Measurements from ENCODE around the gene HNF4A. TPM values are rescaled to one million over a fixed set of nuclear protein-coding genes. Genes with fewer than 3 reads are reported as not detected.

HNF4A gene
- total RNA-seq, 2 experiments from 2014 or later: not detected

DNA sequence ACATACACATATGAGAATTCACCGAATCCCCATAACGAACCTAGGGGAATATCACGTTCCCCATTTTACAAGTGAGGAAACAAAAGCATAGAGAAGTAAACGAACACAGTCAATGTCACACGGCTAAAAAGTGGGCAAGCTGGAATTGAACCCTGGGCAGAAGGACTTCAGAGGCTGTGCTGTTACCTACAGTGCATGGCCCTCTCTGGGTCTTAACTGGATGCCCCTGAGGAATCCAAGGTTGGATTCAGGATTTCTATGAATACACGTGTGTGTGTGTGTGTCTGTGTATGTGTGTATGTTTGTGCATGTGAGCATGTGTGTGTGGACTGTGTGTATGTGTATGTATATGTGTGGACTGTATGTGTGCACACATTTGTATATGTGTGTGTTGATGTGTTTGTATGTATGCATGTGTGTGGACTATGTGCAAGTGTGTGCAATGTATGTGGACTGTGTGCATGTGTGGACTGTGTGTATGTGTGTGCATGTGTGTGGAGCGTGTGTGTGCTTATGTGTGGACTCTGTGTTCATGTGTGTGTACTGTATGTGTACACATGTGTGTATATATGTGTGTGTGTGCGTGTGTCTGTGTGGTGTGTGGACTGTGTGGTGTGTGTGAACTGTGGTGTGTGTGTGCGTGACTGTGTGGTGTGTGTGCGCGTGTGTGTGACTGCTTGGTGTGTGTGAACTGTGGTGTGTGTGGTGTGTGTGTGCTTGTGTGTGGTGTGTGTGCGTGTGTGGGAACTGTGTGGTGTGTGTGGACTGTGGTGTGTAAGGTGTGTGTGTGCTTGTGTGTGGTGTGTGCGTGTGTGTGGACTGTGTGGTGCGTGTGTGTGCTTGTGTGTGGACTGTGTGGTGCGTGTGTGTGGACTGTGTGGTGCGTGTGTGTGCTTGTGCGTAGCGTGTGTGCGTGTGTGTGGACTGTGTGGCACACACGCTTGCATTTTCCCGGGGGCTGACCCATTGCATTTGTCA, 49.0 kb downstream of the HNF4A start:
- Mint-ChIP-seq H3K36me3 (no peaks in the 10 kb centered on the region), H3K9me3 (peaks cover 2% of the 10 kb centered on the region), H3K4me1 (ENCODE audit: low read depth) (no peaks in the 10 kb centered on the region), H3K27me3 (peaks cover 3% of the 10 kb centered on the region), H3K4me3 (no peak overlapping the region), H3K27ac (peak overlapping the region; percentile 1)
- CTCF ChIA-PET: no interaction called here
- POLR2A ChIA-PET: no interaction called here
- intact Hi-C loops (cut with micrococcal nuclease): no loop called here
- DNase-seq: no peak

DNA sequence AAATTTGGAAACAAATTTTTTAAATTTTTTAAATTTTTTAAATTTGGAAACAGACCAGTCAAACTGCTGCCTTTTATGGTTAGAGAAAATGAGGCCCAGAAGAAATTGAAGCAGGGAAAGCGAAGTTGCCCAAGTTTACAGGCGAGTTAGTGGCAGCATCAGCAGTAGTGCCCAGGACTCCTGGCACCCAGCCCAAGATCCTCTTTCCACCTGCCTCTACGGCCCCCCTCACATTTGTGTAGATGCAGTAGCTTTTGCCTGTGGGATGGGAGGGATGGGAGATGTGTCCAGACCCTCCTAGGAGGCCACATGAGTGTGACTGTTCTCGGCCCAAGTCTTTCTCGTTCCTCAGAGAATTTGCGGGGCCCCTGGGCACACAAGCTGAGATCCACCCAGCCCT, 49.8 kb downstream of the HNF4A start:
- intact Hi-C loops (cut with micrococcal nuclease): no loop called here
- Mint-ChIP-seq H3K27me3 (peaks cover 3% of the 10 kb centered on the region), H3K9me3 (peaks cover 2% of the 10 kb centered on the region), H3K36me3 (no peaks in the 10 kb centered on the region), H3K4me1 (ENCODE audit: low read depth) (no peaks in the 10 kb centered on the region), H3K4me3 (no peak overlapping the region), H3K27ac (no peak overlapping the region)
- CTCF ChIA-PET: no interaction called here
- DNase-seq: no peak
- POLR2A ChIA-PET: no interaction called here

DNA sequence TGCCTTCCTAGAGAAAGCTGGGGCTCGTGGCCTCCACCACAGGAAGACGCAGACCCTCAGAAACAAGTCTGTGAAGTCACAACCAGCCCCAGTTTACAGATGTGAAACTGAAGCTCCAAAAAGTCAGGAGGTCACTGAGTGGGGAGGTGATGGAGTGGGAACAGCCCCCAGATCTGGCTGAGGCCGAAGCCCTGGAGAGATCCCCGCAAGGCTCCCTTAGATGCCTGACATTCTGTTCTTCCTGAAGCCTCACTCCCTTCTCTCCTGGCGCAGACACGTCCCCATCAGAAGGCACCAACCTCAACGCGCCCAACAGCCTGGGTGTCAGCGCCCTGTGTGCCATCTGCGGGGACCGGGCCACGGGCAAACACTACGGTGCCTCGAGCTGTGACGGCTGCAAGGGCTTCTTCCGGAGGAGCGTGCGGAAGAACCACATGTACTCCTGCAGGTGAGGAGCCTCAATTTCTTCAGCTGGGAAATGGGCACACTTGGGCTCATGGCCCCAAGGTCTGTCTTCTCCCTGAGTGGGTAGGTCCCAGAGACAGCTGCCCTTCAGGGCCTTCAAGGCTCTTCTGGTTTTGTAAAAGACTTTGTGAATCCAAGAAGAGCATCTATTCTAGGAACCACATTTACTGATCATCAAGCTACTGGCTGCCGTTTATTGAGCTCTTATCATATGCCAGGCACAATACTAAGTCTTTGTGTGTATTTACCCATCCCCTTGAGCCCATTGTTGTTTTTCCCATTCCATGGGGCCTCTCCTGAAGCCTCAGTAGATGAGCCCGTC, 50.5 kb downstream of the HNF4A start:
- DNase-seq: no peak
- intact Hi-C loops (cut with micrococcal nuclease): no loop called here
- Mint-ChIP-seq H3K27ac (no peak overlapping the region), H3K4me3 (no peak overlapping the region), H3K36me3 (no peaks in the 10 kb centered on the region), H3K27me3 (peaks cover 3% of the 10 kb centered on the region), H3K9me3 (peaks cover 2% of the 10 kb centered on the region), H3K4me1 (ENCODE audit: low read depth) (no peaks in the 10 kb centered on the region)
- POLR2A ChIA-PET: interaction anchor here (0.6 kb wide), 1 partner anchor 203 kb away, joined by 4 read pairs; no protein-coding TSS in a partner anchor
- CTCF ChIA-PET: no interaction called here

DNA sequence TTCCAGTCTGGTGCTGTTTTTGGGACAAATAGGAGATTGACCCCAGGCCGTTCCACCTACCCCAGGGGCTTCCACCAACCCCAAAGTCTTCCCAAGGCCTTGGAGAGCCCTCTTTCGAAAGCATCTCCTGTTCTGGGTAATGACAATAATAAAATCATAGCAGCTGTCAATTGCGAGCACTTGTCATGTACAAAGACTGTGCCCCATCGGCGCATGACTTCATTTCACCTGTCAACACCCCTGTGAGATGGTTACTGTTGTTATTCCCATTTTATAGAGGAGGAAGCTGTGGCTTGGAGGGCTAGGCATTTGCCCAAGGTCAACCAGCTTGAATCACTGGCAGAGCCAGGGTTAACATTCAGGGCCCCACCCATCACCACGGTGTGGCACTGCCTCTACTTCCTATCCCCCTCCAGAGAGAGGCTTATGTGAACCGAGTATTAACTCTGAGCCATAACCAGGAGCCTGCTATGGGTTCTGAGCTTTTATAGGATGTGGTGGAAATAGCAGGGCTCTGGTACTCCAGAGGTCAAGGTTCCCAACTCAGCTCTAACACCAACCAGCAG, 51.2 kb downstream of the HNF4A start:
- H3K9me3 Mint-ChIP-seq: peaks cover 2% of the 10 kb centered on the region
- intact Hi-C loops (cut with micrococcal nuclease): no loop called here
- H3K4me1 Mint-ChIP-seq (ENCODE audit: low read depth): no peaks in the 10 kb centered on the region
- H3K27me3 Mint-ChIP-seq: peaks cover 3% of the 10 kb centered on the region
- ChIA-PET CTCF (no interaction called here), POLR2A (no interaction called here)
- DNase-seq: no peak
- no peak overlapping the region for H3K4me3 Mint-ChIP-seq
- H3K36me3 Mint-ChIP-seq: no peaks in the 10 kb centered on the region
- H3K27ac Mint-ChIP-seq: no peak overlapping the region

DNA sequence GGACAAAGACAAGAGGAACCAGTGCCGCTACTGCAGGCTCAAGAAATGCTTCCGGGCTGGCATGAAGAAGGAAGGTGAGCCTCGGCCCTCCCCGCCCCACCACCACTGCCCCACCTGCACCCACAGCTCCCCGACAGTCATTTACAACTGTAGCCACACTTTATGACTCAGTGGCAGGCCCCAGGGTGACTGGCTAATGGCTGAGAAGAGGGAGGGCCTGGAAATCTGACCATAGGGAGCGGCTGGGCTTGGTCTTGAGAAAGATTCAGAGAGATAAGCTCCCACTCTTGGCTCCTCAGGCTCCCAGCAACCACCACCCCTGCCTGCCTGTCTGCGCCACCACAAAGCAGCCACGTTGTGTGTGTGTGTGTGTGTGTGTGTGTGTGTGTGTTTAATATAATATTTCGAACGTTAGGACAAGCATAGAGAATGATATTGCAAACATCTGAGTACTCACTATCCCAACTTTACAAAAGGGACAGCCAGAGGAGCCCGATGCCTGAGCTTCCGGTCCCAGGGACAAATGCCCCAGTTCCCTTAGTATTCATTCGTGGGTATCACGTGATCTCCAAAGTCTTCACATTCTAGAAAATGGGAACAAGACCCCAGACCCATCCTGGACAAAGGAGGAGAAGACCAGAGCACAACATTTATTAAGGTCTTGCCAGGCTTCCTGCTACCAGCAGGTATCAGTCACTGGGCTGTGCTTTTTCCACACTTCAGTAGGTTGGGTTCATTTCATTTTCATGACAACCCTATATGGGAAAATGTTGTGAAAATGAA, 52.1 kb downstream of the HNF4A start:
- intact Hi-C loops (cut with micrococcal nuclease): no loop called here
- CTCF ChIA-PET: no interaction called here
- POLR2A ChIA-PET: no interaction called here
- Mint-ChIP-seq H3K4me1 (ENCODE audit: low read depth) (no peaks in the 10 kb centered on the region), H3K27ac (no peak overlapping the region), H3K9me3 (peaks cover 2% of the 10 kb centered on the region), H3K36me3 (no peaks in the 10 kb centered on the region), H3K4me3 (no peak overlapping the region), H3K27me3 (peaks cover 5% of the 10 kb centered on the region)
- no peak for DNase-seq

DNA sequence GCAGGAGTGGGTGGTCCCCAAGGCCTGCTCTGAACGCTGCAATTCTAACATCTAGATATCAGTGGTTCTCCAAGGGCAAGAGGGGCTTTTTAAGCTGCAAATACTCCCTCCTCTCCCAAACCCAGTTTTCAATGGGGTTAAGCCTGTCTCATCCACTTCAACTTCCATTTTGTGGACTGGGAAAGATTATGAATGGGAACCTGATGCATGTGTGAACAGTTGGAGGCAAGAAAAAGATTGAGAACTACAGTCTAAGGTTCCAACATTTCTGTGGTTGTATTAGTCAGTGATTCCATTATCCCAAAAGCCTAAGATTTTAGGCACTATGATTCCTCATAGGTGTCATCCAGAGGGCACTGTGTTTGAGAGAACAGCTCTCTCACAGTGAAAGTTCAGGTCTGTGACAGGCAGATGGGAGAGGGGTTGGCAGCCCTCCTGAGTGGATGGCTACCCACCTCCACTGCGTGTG, 53.7 kb downstream of the HNF4A start:
- POLR2A ChIA-PET: no interaction called here
- CTCF ChIA-PET: no interaction called here
- peaks cover 2% of the 10 kb centered on the region for H3K9me3 Mint-ChIP-seq
- no peak overlapping the region for H3K4me3 Mint-ChIP-seq
- H3K4me1 Mint-ChIP-seq (ENCODE audit: low read depth): no peaks in the 10 kb centered on the region
- no peak overlapping the region for H3K27ac Mint-ChIP-seq
- H3K36me3 Mint-ChIP-seq: no peaks in the 10 kb centered on the region
- peaks cover 5% of the 10 kb centered on the region for H3K27me3 Mint-ChIP-seq
- DNase-seq: no peak
- intact Hi-C loops (cut with micrococcal nuclease): no loop called here

DNA sequence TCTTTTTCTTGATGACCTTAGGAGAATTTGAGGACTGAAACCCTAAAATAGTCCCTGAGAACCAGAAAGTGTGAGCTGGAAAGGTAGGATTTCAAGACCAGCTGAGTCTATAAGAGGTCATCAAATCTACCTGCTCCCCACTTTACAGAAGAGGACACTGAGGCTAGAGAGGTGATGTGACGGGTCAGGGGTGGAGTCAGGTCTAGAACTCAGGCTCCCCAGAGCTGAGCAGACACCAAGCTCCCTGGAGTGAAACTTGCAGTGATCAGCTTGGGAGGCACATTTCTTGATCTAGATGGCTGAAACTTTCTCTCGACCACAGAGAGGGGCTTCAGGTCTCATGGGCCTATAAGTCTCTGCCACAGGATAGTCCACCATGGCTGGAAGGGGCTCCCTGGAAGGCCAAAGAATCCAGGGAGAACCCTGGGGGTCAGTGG, 55.1 kb downstream of the HNF4A start:
- Mint-ChIP-seq H3K4me1 (ENCODE audit: low read depth) (no peaks in the 10 kb centered on the region), H3K36me3 (no peaks in the 10 kb centered on the region), H3K9me3 (no peaks in the 10 kb centered on the region), H3K27ac (no peak overlapping the region), H3K27me3 (peaks cover 5% of the 10 kb centered on the region), H3K4me3 (no peak overlapping the region)
- DNase-seq: no peak
- ChIA-PET CTCF (no interaction called here), POLR2A (no interaction called here)
- intact Hi-C loops (cut with micrococcal nuclease): no loop called here

DNA sequence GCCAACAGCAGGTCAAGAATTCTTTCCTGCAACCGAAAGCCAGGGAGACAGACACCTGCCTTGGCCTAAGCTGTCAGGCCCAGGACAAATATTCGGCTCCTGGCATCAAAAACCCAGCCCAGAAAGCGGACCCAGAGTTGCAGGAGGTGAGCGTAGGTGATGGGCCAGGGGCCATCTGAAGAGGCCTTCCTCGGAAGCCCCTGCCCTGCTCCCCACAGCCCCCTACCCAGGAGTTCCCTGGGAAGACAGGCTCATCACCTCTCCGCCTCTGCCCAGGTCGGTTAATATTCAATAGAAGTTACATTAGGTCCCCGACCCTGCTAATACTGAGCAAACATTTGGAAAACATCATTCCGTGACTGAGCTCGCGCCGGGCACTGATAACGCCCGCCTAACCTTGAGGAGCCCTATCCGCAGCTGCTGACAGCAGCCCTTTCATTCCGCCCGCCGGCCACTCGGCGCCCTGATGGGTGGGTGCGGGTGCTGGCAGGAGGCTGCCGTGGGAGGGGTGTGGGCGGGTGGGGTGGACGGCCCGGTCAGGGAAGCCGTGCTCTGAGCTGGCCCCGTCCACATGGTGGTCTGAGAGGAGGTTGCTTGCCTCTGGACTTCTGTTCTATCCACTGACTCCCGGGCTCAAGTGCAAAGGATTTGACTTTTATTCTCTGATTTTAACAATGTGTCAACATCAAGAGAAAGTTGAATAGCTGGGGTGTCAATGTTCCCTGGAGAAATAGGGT, 55.7 kb downstream of the HNF4A start:
- DNase-seq: no peak
- H3K27me3 Mint-ChIP-seq: peaks cover 5% of the 10 kb centered on the region
- CTCF ChIA-PET: no interaction called here
- no peak overlapping the region for H3K27ac Mint-ChIP-seq
- POLR2A ChIA-PET: no interaction called here
- no peaks in the 10 kb centered on the region for H3K9me3 Mint-ChIP-seq
- intact Hi-C loops (cut with micrococcal nuclease): no loop called here
- no peak overlapping the region for H3K4me3 Mint-ChIP-seq
- H3K36me3 Mint-ChIP-seq: no peaks in the 10 kb centered on the region
- no peaks in the 10 kb centered on the region for H3K4me1 Mint-ChIP-seq (ENCODE audit: low read depth)

DNA sequence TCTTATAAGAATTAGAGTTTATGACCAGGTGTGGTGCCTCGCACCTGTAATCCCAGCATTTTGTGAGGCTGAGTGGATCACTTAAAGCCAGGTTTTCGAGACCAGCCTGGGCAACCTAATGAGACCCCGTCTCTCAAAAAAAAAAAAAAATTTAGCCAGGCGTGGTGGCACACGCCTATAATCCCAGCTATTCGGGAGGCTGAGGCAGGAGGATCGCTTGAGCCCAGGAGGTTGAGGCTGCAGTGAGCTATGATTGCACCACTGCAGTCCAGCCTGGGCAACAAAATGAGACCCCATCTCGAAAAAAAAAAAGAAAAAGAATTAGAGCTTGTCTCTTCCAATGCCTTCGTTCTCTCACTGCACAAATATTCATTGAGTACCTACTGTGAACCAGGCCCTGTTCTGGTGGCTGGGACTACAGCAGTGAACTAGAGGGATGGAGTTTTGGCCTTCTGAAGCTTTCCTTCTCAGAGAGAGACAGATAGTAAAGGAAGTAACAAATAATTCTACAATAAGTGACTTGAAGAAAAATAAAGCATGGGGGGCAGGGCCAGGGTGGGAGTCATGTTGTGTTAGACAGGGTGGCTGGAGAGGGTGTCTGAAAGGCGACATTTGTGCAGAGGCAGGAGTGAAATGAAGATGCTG, 56.4 kb downstream of the HNF4A start:
- no peaks in the 10 kb centered on the region for H3K36me3 Mint-ChIP-seq
- DNase-seq: no peak
- intact Hi-C loops (cut with micrococcal nuclease): no loop called here
- no peaks in the 10 kb centered on the region for H3K9me3 Mint-ChIP-seq
- CTCF ChIA-PET: no interaction called here
- H3K4me1 Mint-ChIP-seq (ENCODE audit: low read depth): no peaks in the 10 kb centered on the region
- POLR2A ChIA-PET: interaction anchor here (0.6 to 0.7 kb wide), 2 partner anchors 50 to 93 kb away, joined by 3 to 4 read pairs; no protein-coding TSS in a partner anchor
- no peak overlapping the region for H3K4me3 Mint-ChIP-seq
- peaks cover 5% of the 10 kb centered on the region for H3K27me3 Mint-ChIP-seq
- H3K27ac Mint-ChIP-seq: no peak overlapping the region

DNA sequence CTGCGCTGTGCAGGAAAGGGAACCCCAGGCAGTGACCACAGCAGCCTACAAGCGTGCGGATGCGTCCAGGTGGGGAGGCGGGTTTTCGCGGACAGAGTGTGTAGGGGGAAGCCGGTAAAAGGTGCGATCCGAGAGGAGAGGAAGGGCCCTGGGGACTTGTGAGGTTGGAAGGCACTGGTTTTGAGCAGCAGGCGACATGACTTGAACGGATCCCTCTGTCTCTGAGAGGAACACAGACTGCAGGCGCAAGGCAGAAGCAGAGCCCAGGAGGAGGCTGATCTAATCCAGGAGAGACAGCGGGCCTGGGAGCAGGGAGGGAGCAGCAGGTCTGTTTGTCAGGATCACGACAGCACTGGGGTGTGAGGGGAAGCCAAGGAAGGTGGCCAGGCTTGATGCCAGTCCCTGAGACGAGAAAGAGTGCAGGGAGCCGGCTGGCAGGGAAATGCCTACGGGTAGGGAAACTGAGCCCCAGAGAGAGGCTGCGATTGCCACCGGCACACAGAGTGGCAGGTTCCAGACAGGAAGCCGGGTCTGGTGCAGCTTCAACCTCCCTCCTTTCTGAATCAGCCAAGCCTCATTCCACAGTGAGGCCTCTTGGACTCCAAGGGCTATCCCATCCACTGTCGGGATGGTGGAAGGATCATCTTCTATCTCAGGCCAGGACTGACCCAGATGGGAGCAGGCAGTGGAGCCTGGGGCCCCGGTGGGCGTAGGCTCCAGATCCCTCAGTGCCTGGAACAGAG, 57.1 kb downstream of the HNF4A start:
- H3K4me1 Mint-ChIP-seq (ENCODE audit: low read depth): no peaks in the 10 kb centered on the region
- DNase-seq: no peak
- H3K9me3 Mint-ChIP-seq: no peaks in the 10 kb centered on the region
- no peak overlapping the region for H3K27ac Mint-ChIP-seq
- CTCF ChIA-PET: no interaction called here
- H3K27me3 Mint-ChIP-seq: peaks cover 5% of the 10 kb centered on the region
- POLR2A ChIA-PET: interaction anchor here (0.6 to 0.7 kb wide), 2 partner anchors 49 to 93 kb away, joined by 3 to 4 read pairs; no protein-coding TSS in a partner anchor
- H3K36me3 Mint-ChIP-seq: no peaks in the 10 kb centered on the region
- intact Hi-C loops (cut with micrococcal nuclease): no loop called here
- H3K4me3 Mint-ChIP-seq: no peak overlapping the region

Measured in activated CD4-positive, alpha-beta memory T cell treated with anti-CD3 and anti-CD28 coated beads for 36 hours (primary cell).